SW 1271 (cell line): Measurements from ENCODE around the gene ZMAT3.
"Not testable (repeated sequence)": the region's sequence is repeated elsewhere in the genome, so short reads cannot be mapped to it uniquely, and the experiment has no call there.

Experiments
- DNase-seq, 2 experiments: peaks; one replicate each; lab custom pipeline; 2025; lab: John Stamatoyannopoulos, UW

The ZMAT3 gene

GRCh38 chr3:179068779-179069530 is 2.7 kb downstream of the ZMAT3 start:
- DNase-seq = peak in 1 of 2 experiments; percentile 31

GRCh38 chr3:179067839-179068238 is 3.8 kb downstream of the ZMAT3 start:
- DNase-seq = no peak

GRCh38 chr3:179067291-179067690 is 4.3 kb downstream of the ZMAT3 start:
- no peak for DNase-seq

- no peak for DNase-seq
Observed at GRCh38 chr3:179063945-179064560, 7.6 kb downstream of the ZMAT3 start.

GRCh38 chr3:179056326-179056725 is 15.3 kb downstream of the ZMAT3 start:
- no peak for DNase-seq

- DNase-seq = not testable (repeated sequence)
Observed at GRCh38 chr3:179054565-179054964, 17.0 kb downstream of the ZMAT3 start.

- peak in 1 of 2 experiments; percentile 8 for DNase-seq
Observed at GRCh38 chr3:179046497-179047353, 24.9 kb downstream of the ZMAT3 start.

GRCh38 chr3:179045719-179046402 is 25.7 kb downstream of the ZMAT3 start:
- DNase-seq = no peak

- not testable (repeated sequence) for DNase-seq
Observed at GRCh38 chr3:179038899-179039251, 32.7 kb downstream of the ZMAT3 start.

GRCh38 chr3:179038216-179038898 is 33.3 kb downstream of the ZMAT3 start:
- DNase-seq = no peak

- DNase-seq = peak; percentile 19 to 80
Observed at GRCh38 chr3:179037351-179037750, 34.3 kb downstream of the ZMAT3 start.

- DNase-seq = no peak
Observed at GRCh38 chr3:179036626-179037300, 34.8 kb downstream of the ZMAT3 start.

GRCh38 chr3:179036226-179036625 is 35.4 kb downstream of the ZMAT3 start:
- no peak for DNase-seq

- DNase-seq = no peak
Observed at GRCh38 chr3:179035232-179035631, 36.4 kb downstream of the ZMAT3 start.

- not testable (repeated sequence) for DNase-seq
Observed at GRCh38 chr3:179033304-179033657, 38.3 kb downstream of the ZMAT3 start.

- not testable (repeated sequence) for DNase-seq
Observed at GRCh38 chr3:179032454-179033303, 38.9 kb downstream of the ZMAT3 start.

- no peak for DNase-seq
Observed at GRCh38 chr3:179029096-179029495, 42.5 kb downstream of the ZMAT3 start.

GRCh38 chr3:179028408-179028807 is 43.2 kb downstream of the ZMAT3 start:
- DNase-seq = no peak

GRCh38 chr3:179027326-179027900 is 44.2 kb downstream of the ZMAT3 start:
- DNase-seq = no peak

GRCh38 chr3:179026636-179027035 is 45.0 kb downstream of the ZMAT3 start:
- DNase-seq = no peak
